ENCODE results near the gene IMPG2. TPM values are rescaled to one million over a fixed set of nuclear protein-coding genes. Genes with fewer than 3 reads are reported as not detected.

IMPG2 gene
- total RNA-seq, 2 donors from 2014 or later = 0.18 to 0.26 TPM

GRCh38 chr3:101229681-101230080 lies 90.7 kb downstream of the IMPG2 start:
- no peaks in the 10 kb centered on the region for H3K36me3 Mint-ChIP-seq (ENCODE audit: low read depth)
- no peak for TF ChIP-seq CTCF (conservative IDR thresholded peaks at IDR 0.05)
- DNase-seq = no peak
- no peak overlapping the region for H3K27ac Mint-ChIP-seq
- H3K27ac ChIP-seq (ENCODE audit: low read depth, low read length) = no peak overlapping the region
- H3K27me3 ChIP-seq (ENCODE audit: control insufficient read depth, insufficient read depth, low read length, poor library complexity, severe bottlenecking) = no peaks in the 10 kb centered on the region
- H3K4me3 Mint-ChIP-seq = no peak overlapping the region
- H3K4me1 ChIP-seq (ENCODE audit: control insufficient read depth, insufficient read depth, low read length) = peaks cover 3% of the 10 kb centered on the region
- no peak overlapping the region for H3K4me3 ChIP-seq (ENCODE audit: low read length)
- WGBS, 2 experiments (ENCODE audit: insufficient coverage in 1 of 2, insufficient read length in 1 of 2) = 93% methylated on average over 3 to 4 of the region's 4 CpGs
- no peaks in the 10 kb centered on the region for H3K27me3 Mint-ChIP-seq (ENCODE audit: insufficient read depth)
- peaks cover 4% of the 10 kb centered on the region for H3K4me1 Mint-ChIP-seq
- no peaks in the 10 kb centered on the region for H3K9me3 Mint-ChIP-seq
- H3K36me3 ChIP-seq (ENCODE audit: control insufficient read depth, insufficient read depth, low read length) = no peaks in the 10 kb centered on the region
- H3K9ac ChIP-seq (ENCODE audit: extremely low read depth, low read length, poor library complexity, severe bottlenecking) = no peak overlapping the region
- no peaks in the 10 kb centered on the region for H3K9me3 ChIP-seq (ENCODE audit: control insufficient read depth, low read length)

GRCh38 chr3:101228441-101228840 lies 91.9 kb downstream of the IMPG2 start:
- Histone ChIP-seq H3K9me3 (ENCODE audit: control insufficient read depth, low read length) (no peaks in the 10 kb centered on the region), H3K4me1 (ENCODE audit: control insufficient read depth, insufficient read depth, low read length) (peaks cover 3% of the 10 kb centered on the region), H3K27me3 (ENCODE audit: control insufficient read depth, insufficient read depth, low read length, poor library complexity, severe bottlenecking) (no peaks in the 10 kb centered on the region), H3K9ac (ENCODE audit: extremely low read depth, low read length, poor library complexity, severe bottlenecking) (no peak overlapping the region), H3K36me3 (ENCODE audit: control insufficient read depth, insufficient read depth, low read length) (no peaks in the 10 kb centered on the region), H3K27ac (ENCODE audit: low read depth, low read length) (no peak overlapping the region), H3K4me3 (ENCODE audit: low read length) (no peak overlapping the region)
- Mint-ChIP-seq H3K27ac (no peak overlapping the region), H3K9me3 (no peaks in the 10 kb centered on the region), H3K27me3 (ENCODE audit: insufficient read depth) (no peaks in the 10 kb centered on the region), H3K4me3 (no peak overlapping the region), H3K36me3 (ENCODE audit: low read depth) (no peaks in the 10 kb centered on the region), H3K4me1 (peaks cover 4% of the 10 kb centered on the region)
- WGBS, 2 experiments (ENCODE audit: insufficient coverage in 1 of 2, insufficient read length in 1 of 2) = 75 to 86% methylated on average over 1 to 3 of the region's 3 CpGs
- TF ChIP-seq CTCF (conservative IDR thresholded peaks at IDR 0.05) = no peak
- no peak for DNase-seq

DNA sequence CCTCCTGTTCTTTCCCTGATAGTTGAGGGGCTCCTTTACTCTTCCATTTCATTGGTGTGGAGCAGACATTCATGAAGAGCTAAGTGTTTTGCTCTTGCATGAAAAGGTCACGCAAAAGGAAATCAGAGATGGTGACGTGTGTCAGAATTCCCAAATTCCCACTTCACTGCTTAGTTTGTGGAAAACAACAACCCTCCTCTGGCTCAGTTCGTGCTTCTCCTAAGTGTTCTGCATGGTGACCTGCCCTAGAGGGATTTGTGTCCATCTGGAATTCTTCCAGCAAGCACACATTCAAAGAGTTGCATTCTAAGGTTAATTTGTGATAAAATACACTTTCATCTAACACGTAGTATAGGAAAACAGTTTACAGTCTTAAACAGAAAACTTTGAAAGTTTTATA lies 95.6 kb downstream of the IMPG2 start:
- 84 to 93% methylated on average over 2 to 4 of the region's 4 CpGs for WGBS, 2 experiments (ENCODE audit: insufficient coverage in 1 of 2, insufficient read length in 1 of 2)
- Mint-ChIP-seq H3K9me3 (peaks cover 6% of the 10 kb centered on the region), H3K27me3 (ENCODE audit: insufficient read depth) (no peaks in the 10 kb centered on the region), H3K4me3 (no peak overlapping the region), H3K27ac (no peak overlapping the region), H3K4me1 (peaks cover 4% of the 10 kb centered on the region), H3K36me3 (ENCODE audit: low read depth) (no peaks in the 10 kb centered on the region)
- Histone ChIP-seq H3K36me3 (ENCODE audit: control insufficient read depth, insufficient read depth, low read length) (no peaks in the 10 kb centered on the region), H3K4me1 (ENCODE audit: control insufficient read depth, insufficient read depth, low read length) (peaks cover 3% of the 10 kb centered on the region), H3K27ac (ENCODE audit: low read depth, low read length) (no peak overlapping the region), H3K9me3 (ENCODE audit: control insufficient read depth, low read length) (peaks cover 5% of the 10 kb centered on the region), H3K9ac (ENCODE audit: extremely low read depth, low read length, poor library complexity, severe bottlenecking) (no peak overlapping the region), H3K27me3 (ENCODE audit: control insufficient read depth, insufficient read depth, low read length, poor library complexity, severe bottlenecking) (no peaks in the 10 kb centered on the region), H3K4me3 (ENCODE audit: low read length) (no peak overlapping the region)
- DNase-seq = no peak
- TF ChIP-seq CTCF (conservative IDR thresholded peaks at IDR 0.05) = no peak

All from endodermal cell (in vitro differentiated cells).